Chondrocyte (in vitro differentiated cells): ENCODE data around the gene LRTM2. TPM values are rescaled to one million over a fixed set of nuclear protein-coding genes. Genes with fewer than 3 reads are reported as not detected.

ENCODE experiments used
- DNase-seq: peaks from one replicate; pipeline ENCODE4 v3.0.0; 2021; ENCODE audit warnings: mixed read lengths, low spot score
- H3K27ac Mint-ChIP-seq: one replicate; pipeline ENCODE4 v1.8.0; 2021; ENCODE audit warnings: mild to moderate bottlenecking, moderate library complexity, mixed read lengths; ENCODE audit not compliant: unreplicated experiment
- H3K27me3 Mint-ChIP-seq: 2 replicates; pipeline ENCODE4 v1.8.0; 2021; ENCODE audit warnings: low read depth, mixed read lengths
- H3K36me3 Mint-ChIP-seq: 2 replicates; pipeline ENCODE4 v1.8.0; 2021; ENCODE audit warnings: low read depth, mixed read lengths
- H3K4me1 Mint-ChIP-seq: 2 replicates; pipeline ENCODE4 v1.8.0; 2021; ENCODE audit warnings: low read depth, mild to moderate bottlenecking, mixed read lengths
- H3K4me3 Mint-ChIP-seq: one replicate; pipeline ENCODE4 v1.8.0; 2021; ENCODE audit warnings: mild to moderate bottlenecking, moderate library complexity, mixed read lengths; ENCODE audit not compliant: unreplicated experiment
- H3K9me3 Mint-ChIP-seq: 2 replicates; pipeline ENCODE4 v1.8.0; 2021; ENCODE audit warnings: low read depth, mixed read lengths
- CTCF ChIP-seq: fragments of 200-600 bp; sonication (generic); IDR thresholded peaks from 2 replicates; pipeline ENCODE4 v1.5.0; 2021; ENCODE audit warnings: antibody characterized with exemption, mild to moderate bottlenecking, moderate library complexity
- total RNA-seq: library from RNA; stranded (reverse); gene quantifications from 3 replicates; pipeline ENCODE4 v1.2.1, GENCODE V29; 2021

The LRTM2 gene
- total RNA-seq, 1 donor from 2014 or later, result not detected

- no peak overlapping the region for H3K27ac Mint-ChIP-seq
- H3K27me3 Mint-ChIP-seq, result no peaks in the 10 kb centered on the region
- no peaks in the 10 kb centered on the region for H3K9me3 Mint-ChIP-seq
- peaks cover 33% of the 10 kb centered on the region for H3K4me1 Mint-ChIP-seq
- no peak overlapping the region for H3K4me3 Mint-ChIP-seq
- TF ChIP-seq CTCF, result no peak
- no peaks in the 10 kb centered on the region for H3K36me3 Mint-ChIP-seq
- DNase-seq, result peak; percentile 59
Observed at GRCh38 chr12:1807087-1807860, 13.1 kb upstream of the LRTM2 start.

- peak; percentile 81 for DNase-seq
- H3K27me3 Mint-ChIP-seq, result no peaks in the 10 kb centered on the region
- TF ChIP-seq CTCF, result no peak
- H3K36me3 Mint-ChIP-seq, result no peaks in the 10 kb centered on the region
- no peak overlapping the region for H3K4me3 Mint-ChIP-seq
- H3K27ac Mint-ChIP-seq, result no peak overlapping the region
- peaks cover 40% of the 10 kb centered on the region for H3K4me1 Mint-ChIP-seq
- H3K9me3 Mint-ChIP-seq, result no peaks in the 10 kb centered on the region
Observed at GRCh38 chr12:1808036-1808797, 12.1 kb upstream of the LRTM2 start.

GRCh38 chr12:1808798-1809480 is 11.4 kb upstream of the LRTM2 start:
- no peak for TF ChIP-seq CTCF
- peak; percentile 71 for DNase-seq
- Mint-ChIP-seq H3K27me3 (peaks cover 2% of the 10 kb centered on the region), H3K4me1 (peaks cover 40% of the 10 kb centered on the region), H3K27ac (no peak overlapping the region), H3K4me3 (no peak overlapping the region), H3K9me3 (no peaks in the 10 kb centered on the region), H3K36me3 (no peaks in the 10 kb centered on the region)

GRCh38 chr12:1809591-1810190 is 10.7 kb upstream of the LRTM2 start:
- no peak for TF ChIP-seq CTCF
- H3K27me3 Mint-ChIP-seq, result peaks cover 5% of the 10 kb centered on the region
- peak; percentile 52 for DNase-seq
- no peak overlapping the region for H3K4me3 Mint-ChIP-seq
- no peaks in the 10 kb centered on the region for H3K36me3 Mint-ChIP-seq
- H3K4me1 Mint-ChIP-seq, result peaks cover 34% of the 10 kb centered on the region
- H3K27ac Mint-ChIP-seq, result no peak overlapping the region
- H3K9me3 Mint-ChIP-seq, result no peaks in the 10 kb centered on the region
